ENCODE results near the gene CRIM1.

Gene CRIM1

DNA sequence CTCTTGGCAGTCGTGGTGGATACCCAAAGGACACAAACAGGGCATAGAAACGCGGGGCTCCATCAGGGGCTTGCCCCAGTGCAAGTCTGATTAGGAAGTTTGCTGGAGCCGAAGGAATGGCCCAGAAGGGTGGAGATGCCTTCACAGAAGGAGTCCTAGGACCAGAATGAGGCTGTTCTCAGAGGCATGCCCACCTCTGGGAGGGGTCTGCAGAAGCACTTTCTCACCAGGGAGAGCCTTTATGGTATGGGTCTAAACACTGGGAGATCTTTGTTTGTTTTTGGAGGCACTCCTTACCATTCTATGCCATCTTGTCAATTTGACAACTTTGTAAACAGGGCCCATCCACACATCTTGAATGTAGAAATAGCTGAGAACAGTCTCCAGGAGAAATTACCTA, 75.0 kb downstream of the CRIM1 start:
- no peak for DNase-seq (ENCODE audit: low read depth)

DNA sequence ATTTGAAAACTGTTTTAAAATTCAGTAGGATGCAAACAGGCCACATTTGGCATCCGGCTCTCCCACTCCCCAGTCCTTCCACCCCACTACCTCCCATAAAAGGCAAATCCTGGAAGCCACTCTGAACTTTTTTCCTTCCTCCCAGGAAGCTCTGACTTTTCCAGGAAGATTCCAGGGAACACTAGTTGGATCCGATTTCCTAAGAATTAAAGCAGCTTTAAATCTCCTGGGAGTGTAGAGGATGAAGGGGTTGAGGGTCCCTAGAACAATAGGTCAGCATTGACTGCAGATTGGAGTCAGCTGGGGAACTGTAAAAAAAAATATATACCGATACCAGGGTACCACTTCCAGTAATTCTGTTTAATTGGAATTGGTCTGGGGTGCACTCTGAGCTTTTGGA, 76.9 kb downstream of the CRIM1 start:
- DNase-seq (ENCODE audit: low read depth): no peak

DNA sequence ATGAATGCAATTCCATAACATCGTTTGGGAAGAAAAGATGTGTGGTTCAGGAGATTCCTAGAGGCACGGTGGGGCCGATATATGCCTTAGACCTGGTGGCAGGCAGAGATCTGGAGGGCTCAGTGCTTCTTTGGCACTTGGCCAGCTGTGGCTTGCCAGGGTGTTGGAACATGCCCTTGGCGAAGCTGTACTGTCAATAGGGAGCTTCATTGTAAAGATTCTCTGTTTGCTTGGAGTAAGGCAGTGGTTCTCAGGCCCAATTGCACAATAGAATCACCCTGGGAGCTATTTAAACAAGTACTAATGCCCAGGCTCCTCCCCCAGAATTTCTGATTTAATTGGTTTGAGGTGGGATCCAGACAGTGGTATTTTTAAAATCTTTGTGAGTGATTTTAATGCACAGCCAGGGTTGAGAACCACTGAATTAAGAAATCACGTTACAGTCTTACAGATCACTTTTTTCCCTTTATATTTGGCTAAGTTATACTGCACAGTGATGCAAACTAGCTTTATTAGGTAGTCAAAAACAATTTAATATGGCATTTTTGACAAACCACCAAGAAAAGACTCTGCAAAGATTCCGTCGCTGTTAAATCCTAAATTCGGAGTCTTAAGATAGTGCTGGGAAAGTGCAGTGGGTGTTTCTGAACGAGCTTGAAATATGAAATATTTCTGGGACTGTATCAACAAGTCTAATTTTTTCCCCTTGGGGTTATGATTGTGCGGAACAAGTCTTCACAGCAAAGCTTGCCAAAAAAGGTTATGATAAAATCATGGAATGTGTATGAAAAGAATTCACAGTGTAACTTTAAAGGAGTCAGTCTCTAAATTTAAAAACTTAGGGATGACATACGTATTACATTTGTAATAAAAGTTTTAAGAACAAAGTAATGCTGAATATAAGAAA, 78.0 kb downstream of the CRIM1 start:
- DNase-seq (ENCODE audit: low read depth): peak; percentile 85

DNA sequence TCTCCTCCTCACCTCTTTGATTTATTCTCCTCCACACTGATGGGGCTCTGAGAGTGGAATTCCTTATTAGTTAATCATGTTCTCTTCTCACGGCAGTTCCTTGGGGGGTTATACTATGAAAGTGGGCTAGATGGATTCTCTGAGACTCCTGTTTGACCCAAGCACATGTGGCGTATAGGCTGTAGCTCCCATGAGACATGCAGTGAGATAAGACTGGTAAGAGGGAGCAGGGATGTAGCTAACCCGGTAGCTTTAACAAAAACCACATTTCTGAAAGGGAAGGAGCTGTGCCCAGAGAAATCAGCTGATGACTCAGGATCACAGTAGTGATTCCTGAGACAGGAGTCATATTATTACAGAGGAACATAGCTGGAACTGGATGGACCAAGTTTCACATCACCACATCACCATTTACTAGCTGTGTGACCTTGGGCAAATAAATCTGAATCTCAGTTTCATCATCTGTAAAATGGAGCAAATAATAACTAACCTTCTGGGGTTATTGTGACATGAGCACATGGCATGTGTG, 82.9 kb downstream of the CRIM1 start:
- DNase-seq (ENCODE audit: low read depth): peak; percentile 97

DNA sequence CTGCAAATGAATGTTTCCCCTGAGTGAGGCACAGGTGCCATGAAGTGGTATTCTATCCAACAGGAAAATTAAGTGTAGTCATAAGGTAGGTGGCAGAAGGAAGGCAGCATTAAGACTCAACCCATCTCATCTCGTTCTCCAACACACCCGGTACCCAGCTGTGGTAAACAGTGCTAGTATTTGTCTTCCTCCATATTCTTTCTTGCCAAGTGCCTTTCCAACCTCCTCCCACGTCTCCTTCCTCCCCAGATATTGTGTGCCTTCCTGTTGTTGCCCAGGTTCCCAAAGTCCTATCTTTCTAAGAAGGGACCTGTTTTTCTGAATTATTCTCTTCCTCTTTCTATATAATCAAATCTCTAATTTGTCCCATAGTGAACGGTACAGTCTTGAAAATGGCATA, 83.5 kb downstream of the CRIM1 start:
- DNase-seq (ENCODE audit: low read depth): no peak

DNA sequence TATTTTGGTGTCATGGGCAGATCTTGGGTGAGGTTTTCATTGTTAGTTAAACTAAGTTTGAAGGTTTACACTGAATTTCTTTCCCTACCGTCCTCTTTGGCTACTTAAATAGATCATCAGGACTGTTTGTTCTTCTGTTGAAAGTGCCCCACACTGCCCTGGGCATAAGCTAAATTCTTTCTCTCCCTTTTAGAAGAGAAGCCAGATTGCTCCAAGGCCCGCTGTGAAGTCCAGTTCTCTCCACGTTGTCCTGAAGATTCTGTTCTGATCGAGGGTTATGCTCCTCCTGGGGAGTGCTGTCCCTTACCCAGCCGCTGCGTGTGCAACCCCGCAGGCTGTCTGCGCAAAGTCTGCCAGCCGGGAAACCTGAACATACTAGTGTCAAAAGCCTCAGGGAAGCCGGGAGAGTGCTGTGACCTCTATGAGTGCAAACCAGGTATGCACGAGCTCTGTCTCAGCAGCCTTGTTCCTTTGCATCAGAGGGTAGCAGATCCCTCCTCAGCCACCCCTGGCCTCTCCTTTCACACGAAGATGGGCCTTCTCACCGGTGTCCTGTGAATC, 85.6 kb downstream of the CRIM1 start:
- no peak for DNase-seq (ENCODE audit: low read depth)

DNA sequence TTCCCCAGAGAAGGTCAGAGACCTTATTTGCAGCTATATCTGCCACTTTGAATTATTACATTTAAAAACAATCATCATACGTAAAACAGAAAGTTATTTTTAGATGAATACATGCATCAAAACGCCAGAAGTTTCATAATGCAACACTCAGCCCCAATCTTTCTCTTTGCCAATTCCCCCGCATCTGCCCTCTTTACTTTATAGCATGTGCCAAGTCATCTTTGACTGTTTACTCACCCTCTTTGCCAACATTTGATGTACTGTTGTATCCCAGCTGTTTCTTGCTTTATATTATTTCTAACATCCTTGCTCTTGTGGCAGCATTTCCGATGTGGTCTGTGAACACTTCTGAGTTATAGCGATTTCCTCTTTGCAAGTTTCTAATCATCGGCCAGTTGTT, 86.2 kb downstream of the CRIM1 start:
- DNase-seq (ENCODE audit: low read depth): no peak

DNA sequence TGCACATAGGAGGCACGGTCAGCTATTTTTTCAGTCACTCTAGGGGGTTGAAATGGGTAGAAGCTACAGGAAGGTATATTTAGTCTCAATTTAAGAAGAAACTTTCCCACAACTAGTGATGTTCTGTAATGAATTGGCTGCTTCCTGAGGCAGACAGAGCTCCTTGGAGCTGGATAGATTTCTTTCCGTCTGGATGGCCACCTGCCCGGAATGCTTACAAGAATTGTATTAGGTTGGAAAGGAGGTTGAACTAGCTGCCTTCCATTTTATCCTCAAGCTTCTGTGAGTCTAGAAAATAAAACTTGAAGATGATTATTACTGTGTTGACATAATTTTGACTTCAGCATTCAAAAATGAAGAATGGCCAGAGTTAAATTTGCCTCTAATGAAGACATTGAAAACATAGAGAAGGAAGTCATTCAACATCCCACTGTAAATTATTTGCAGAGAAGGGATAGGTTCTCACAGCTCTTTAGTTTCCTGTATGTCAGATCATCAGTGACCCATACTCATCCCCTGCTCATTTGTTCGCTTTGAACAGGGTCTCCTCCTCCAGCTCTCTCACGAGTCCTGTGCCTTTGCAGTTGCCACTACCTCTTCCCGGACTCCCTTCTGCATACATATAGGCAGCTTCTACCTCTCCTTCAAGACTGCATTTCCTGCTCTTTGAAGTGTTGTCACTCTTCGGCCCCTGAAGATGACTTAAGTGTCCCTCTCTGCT, 88.8 kb downstream of the CRIM1 start:
- no peak for DNase-seq (ENCODE audit: low read depth)

DNA sequence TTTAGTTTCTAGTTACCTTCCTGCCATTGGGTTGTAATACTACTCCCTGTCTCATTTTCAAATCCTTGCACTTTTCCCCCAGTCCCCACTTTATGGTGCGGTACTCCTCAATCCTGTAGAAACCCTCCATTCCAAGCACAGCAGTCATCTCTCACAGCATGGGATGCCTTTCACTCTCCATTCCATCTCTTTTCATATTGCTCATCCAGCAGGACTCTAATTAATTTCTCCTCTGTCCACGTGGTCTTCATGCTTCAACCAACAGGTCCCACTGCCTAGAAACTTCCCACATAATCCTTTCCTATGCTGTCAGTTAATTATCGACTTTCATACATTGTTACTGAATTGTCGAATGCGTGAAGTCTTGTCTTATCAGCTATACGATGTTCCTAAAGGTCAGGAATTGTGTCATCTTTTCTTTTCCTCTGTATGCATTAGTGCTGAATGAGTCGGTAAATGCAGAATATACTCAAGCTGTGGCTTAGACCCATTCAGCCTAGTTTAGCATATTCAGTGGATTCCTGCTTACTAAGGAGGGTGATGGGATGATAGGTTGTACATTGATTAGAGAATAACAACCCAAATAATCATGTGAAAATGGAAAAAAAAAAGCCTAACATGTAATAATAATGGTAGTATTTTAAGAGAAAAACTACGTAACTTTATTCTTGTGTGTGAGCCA, 89.7 kb downstream of the CRIM1 start:
- peak; percentile 39 for DNase-seq (ENCODE audit: low read depth)

DNA sequence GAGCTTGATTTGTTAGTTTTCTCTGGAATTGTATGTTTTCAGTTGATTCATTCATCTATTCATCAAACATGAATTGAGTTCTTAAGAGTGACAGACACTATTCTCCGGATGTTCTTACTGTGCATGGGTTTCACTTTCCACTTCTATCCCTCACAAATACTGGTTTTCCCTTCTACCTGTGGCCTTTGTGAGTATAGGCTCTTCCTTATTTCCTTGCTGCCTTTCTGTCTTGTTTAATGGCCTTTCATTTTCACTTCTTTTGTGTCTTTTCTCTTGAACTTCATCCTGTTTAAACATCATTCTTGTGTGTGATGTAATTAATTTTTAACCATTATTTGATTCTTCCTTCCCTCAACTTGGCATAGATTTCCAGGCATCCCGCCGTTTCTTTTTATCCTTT, 90.7 kb downstream of the CRIM1 start:
- DNase-seq (ENCODE audit: low read depth): no peak

DNA sequence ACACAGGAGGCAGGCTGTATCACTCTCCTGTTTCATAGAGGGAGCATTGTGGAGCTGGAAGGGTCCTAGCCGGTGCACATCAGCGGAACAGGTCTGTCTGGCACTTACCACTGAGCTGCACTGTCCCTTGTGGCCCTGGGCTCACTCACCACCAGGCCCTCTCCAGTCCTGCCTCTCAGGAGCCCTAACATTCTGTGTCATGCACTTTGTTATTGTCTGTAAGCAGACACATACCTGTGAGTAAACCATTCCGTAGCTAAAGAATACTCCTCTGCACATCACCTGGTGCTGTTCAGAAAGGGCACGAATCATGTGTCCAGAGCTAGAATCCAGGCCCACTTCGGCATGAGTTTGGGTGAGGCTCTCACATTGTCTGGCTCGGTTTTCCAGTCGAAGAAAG, 93.6 kb downstream of the CRIM1 start:
- DNase-seq (ENCODE audit: low read depth): no peak

DNA sequence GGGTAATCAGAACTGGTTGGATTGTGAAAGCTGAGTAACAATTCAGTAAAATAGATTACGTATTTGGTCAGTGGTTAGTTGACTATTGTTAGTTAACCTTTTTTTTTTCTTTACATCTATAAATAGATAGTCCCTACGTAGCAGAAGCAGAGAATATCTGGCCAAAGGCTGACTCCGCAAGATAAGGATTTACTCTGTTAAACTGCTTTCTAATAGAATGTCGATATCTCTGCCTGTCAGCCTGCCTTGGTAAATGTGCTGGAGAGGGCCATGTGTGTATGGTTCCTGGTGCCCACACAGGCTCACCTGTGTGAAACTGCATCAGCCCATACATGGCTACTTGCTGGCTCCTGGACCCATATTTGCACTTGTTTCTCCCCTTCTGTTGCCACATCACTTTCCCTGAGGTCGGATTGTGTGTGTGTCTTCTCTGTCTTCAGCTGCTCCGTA, 94.4 kb downstream of the CRIM1 start:
- DNase-seq (ENCODE audit: low read depth): peak; percentile 60

DNA sequence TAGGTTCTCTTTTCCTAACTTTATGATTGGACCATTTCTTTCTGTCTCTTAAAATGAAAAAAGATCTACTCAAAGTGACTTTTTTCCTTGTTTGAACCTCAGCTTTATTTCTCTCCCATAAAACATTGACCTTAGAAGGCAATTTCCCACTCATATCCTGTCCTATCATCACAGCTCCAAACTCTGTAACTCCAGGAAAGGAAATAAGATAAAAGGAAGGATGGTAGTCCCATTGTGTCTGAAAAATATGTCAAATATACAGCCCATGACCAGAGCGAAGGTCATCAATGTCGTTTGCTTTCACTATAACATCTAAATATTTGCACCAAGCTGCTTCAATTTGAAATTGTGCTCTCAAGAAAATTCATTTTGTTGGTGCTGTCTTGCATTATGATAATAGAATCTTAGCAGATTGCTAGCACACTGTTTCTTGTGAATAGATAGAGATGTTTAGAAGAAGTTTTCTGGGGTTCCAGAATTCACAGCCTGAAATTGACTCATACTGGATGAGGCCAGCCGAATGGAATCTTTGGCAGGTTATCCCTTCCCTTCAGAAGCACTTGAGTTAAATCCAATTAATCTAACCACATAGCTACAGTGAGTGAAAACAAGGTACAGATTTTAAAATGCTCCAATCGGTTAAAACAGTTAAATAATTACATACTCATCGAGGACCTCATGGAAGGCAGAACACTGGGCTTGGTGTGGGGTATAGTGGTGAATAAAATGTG, 95.1 kb downstream of the CRIM1 start:
- peak; percentile 97 for DNase-seq (ENCODE audit: low read depth)

DNA sequence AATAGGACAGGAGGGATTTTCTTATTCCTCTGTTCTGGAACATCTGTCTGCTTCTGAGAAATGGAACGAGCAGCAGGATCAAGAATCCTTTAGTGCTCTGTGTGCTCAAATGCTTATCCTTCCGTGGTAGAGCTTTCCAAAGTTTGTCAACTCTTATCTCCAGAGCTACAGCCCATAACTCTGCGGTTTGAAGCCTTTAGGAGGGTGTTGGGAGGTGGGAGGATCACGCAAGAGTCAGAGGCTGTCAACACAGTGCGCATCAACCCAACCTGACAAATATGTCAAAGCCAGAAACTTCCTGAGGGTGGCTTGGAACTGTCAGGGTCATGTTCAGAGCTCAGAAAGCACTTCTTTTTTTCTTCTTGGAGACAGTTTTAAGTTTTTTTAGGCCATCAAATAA, 95.9 kb downstream of the CRIM1 start:
- DNase-seq (ENCODE audit: low read depth): peak; percentile 93

DNA sequence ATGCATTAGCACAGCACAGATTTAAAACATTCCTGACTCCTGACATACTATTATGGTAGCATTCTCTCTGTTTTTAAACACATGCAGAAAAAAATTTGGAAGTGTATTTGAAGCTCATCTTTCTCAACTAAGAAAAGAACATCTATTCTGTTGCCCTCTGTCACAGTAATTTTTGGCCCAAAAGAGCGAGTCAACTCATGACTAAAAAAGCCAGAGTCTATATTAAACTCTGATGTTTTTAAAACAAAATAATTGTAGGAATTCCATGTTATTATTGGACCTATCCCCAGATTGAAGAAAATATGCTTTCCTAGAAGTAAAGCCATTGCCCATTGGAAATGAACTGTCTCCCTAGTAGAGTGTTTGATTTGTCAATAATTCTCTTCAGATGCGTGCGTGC, 96.7 kb downstream of the CRIM1 start:
- DNase-seq (ENCODE audit: low read depth): peak; percentile 37

DNA sequence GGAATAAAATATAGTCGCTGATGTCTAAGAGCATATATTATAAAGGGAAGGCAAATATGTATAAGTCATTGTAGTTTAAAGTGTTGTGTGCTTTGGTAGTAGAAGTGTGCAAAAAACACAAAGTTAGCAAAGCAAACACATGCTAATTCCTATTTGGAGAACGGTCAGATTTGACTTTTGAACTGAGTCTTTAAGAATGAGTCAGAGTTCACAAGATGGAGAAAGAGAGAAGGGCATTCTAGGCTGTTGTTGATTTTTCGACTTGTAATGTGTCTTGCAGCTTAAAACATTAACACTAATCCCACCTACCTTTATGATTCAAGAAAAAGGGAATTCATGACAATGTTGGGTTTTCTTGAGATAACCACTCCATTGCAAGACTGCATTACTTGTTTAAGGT, 98.1 kb downstream of the CRIM1 start:
- peak; percentile 60 for DNase-seq (ENCODE audit: low read depth)

DNA sequence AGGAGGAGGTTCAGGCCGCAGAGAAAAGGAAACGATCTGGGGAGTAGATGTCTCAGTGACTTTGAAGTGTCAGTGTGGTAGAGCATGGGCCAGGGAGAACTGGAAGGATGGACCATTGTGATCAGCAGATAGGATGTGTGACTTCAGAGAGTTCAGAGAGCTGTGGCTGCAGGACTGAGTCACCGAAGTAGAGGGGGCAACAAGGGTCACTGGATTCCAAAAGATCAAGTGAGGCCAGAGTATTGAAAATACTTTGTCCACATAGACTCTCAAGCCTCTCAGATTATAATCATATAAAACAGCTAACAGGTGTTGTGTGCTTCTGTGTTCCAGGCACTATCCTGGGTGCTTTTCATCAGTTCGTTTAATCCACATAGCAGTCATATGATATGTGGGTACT, 99.4 kb downstream of the CRIM1 start:
- DNase-seq (ENCODE audit: low read depth): peak; percentile 49

DNA sequence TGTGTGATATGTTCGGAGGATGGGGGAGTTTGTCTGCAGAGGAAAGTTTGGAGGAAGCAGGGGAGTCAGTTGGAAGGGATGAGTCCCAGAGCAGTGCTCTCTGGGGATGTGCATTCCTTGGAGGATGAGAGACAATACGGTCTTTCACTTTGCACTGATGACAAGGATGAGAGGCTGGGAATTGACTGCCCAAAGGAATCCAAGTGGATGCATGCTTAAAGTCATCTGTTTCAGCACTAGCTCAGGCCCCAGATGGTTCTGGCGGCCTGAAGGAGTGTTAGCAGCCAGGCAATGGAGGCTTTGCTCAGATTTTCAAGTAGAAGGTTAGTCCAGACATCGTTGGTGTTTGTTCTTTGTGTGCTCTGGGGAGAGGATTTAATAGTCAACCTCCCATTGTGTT, 100.2 kb downstream of the CRIM1 start:
- no peak for DNase-seq (ENCODE audit: low read depth)

DNA sequence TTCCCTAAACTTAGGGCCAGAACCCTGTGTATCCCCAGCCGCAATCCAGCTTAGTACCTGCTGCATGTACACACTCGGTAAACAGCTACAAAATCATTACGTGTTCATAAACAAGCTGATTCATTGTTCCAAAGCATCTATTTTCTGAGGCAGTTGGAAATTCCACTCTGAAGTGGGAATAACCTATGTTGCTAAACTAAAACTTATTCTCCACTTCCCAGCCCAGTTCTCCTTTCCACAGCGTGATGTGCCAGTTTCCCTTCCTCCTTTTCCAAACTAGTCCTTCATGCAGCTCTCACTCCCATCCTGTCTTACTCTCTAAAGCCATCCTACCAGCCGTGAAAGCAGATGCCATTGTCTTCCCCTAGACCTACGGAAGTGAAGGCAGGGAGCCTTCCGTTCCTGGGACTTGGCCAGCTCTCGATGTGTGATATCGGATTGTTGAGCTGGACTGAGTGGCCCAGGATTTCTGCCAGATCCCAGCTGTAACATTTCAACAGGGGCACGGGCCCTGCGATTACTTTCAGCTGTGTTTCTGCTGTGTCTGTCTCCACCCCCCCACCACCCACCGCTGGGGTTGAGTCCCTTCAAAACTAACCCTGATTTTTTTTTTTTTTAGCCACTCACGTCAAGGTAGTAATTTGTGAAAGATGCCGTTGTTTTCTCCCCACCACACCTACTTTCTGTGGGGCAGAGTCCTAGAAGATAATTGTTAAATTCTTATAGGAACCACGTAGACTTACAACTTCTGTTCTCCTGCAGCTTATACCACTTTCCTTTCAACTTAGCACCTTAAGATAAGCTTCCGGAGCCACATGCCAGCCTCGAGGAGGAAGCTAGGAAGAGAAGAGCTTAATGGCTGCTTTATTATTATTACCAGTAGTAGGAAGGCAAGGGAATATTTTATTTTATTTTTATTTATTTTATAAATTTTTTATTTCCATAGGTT, 100.9 kb downstream of the CRIM1 start:
- peak; percentile 79 for DNase-seq (ENCODE audit: low read depth)

DNA sequence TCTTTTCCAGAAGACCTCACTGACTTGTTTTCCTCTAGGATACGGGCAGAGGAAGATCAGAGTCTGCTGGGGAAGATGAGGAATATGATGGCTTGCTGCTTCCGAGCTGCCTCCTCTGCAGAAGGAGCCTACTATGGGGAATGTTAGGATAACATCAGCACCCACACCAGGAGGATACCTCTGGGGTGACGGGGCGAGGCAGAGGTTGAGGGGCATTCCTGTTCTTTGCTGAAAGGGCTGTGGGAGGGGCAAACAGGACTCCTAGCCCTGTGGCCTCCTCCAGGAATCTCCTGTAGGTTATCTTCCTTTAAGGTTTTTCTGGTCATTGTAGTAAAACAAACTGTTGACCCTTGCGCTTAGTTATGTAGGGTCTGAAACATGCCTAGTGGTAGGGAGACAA, 102.5 kb downstream of the CRIM1 start:
- no peak for DNase-seq (ENCODE audit: low read depth)

Measured in iris pigment epithelial cell (primary cell).